ENCODE data around the gene PSME1. TPM values are rescaled to one million over a fixed set of nuclear protein-coding genes. Genes with fewer than 3 reads are reported as not detected.
A peak's percentile ranks its signal among the peaks of the same experiment; 100 is the strongest.

Gene PSME1
- total and polyA plus RNA-seq, 10 of the 15 experiments (the other 5 are each of a cell fraction or from before 2014, with no cell fraction given): 250 to 1,378 (median 412) TPM

GRCh38 chr14:24160850-24161804 lies 25.1 kb downstream of the PSME1 start, which contains the start of gene IRF9 (continued):
- TF ChIP-seq ZBTB40 (IDR thresholded peaks at IDR 0.05; ENCODE audit: borderline replicate concordance) (no peak), YBX1 (IDR thresholded peaks at IDR 0.05) (no peak), JUND (IDR thresholded peaks at IDR 0.05; ENCODE audit: low read depth, low read length) (no peak), NBN (IDR thresholded peaks at IDR 0.05) (peak; percentile 92), TARDBP (IDR thresholded peaks at IDR 0.05; ENCODE audit: borderline replicate concordance) (peak; percentile 47; the same call in 1 of the 2 replicates), ASH2L (IDR thresholded peaks at IDR 0.05; ENCODE audit: borderline replicate concordance, low read depth) (no peak), CHD4 (IDR thresholded peaks at IDR 0.05) (no peak), POLR2AphosphoS5 (IDR thresholded peaks at IDR 0.05; ENCODE audit: low read length) (peak; percentile 99), DPF2 (IDR thresholded peaks at IDR 0.05) (peak; percentile 62), NR2C1 (IDR thresholded peaks at IDR 0.05) (no peak), NFIC (IDR thresholded peaks at IDR 0.05; ENCODE audit: low read depth, low read length) (peak; percentile 67), USF2 (IDR thresholded peaks at IDR 0.05; ENCODE audit: borderline replicate concordance, low read depth, low read length) (peak; percentile 93), RAD51 (IDR thresholded peaks at IDR 0.05) (peak; percentile 97), ZNF207 (IDR thresholded peaks at IDR 0.05; ENCODE audit: borderline replicate concordance) (peak; percentile 95), EED (IDR thresholded peaks at IDR 0.05; ENCODE audit: low read depth) (peak; percentile 43; the same call in 1 of the 2 replicates), HDAC2 (IDR thresholded peaks at IDR 0.05) (no peak), NRF1 (conservative IDR thresholded peaks at IDR 0.05; ENCODE audit: low read depth, low read length) (no peak), RBBP5 (conservative IDR thresholded peaks at IDR 0.05) (no peak)
- TF ChIP-seq, protein P1, sequence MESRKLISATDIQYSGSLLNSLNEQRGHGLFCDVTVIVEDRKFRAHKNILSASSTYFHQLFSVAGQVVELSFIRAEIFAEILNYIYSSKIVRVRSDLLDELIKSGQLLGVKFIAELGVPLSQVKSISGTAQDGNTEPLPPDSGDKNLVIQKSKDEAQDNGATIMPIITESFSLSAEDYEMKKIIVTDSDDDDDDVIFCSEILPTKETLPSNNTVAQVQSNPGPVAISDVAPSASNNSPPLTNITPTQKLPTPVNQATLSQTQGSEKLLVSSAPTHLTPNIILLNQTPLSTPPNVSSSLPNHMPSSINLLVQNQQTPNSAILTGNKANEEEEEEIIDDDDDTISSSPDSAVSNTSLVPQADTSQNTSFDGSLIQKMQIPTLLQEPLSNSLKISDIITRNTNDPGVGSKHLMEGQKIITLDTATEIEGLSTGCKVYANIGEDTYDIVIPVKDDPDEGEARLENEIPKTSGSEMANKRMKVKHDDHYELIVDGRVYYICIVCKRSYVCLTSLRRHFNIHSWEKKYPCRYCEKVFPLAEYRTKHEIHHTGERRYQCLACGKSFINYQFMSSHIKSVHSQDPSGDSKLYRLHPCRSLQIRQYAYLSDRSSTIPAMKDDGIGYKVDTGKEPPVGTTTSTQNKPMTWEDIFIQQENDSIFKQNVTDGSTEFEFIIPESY (IDR thresholded peaks at IDR 0.05): no peak
